Dedifferentiated amniotic fluid mesenchymal stem cell (primary cell): Measurements from ENCODE around the gene ATP5MG.
"Not testable (repeated sequence)": the region's sequence is repeated elsewhere in the genome, so short reads cannot be mapped to it uniquely, and the experiment has no call there.

Experiments used
- DNase-seq: peaks from one replicate; pipeline ENCODE4 v3.0.0-alpha.2; 2016; ENCODE audit errors: extremely low spot score

ATP5MG gene

GRCh38 chr11:118401151-118401879 lies at the start of gene ATP5MG:
Gene ATP5MG, plus strand, starts transcription at chr11:118401606. Its CDS starts 60 bp downstream, at chr11:118401666.
- DNase-seq = peak; percentile 92

- peak; percentile 49 for DNase-seq
Observed at GRCh38 chr11:118353084-118353710, 48.2 kb upstream of the ATP5MG start.

GRCh38 chr11:118358071-118358470 lies 43.3 kb upstream of the ATP5MG start:
- no peak for DNase-seq

- peak; percentile 97 for DNase-seq
Observed at GRCh38 chr11:118359295-118359958, 42.0 kb upstream of the ATP5MG start, which contains the start of gene UBE4A. Gene UBE4A, plus strand, starts transcription at chr11:118359600. Its CDS starts 5,481 bp downstream, at chr11:118365081.

- no peak for DNase-seq
Observed at GRCh38 chr11:118364956-118365615, 36.3 kb upstream of the ATP5MG start.

GRCh38 chr11:118366287-118366686 lies 35.1 kb upstream of the ATP5MG start:
- no peak for DNase-seq

GRCh38 chr11:118370774-118371173 lies 30.6 kb upstream of the ATP5MG start:
- no peak for DNase-seq

- no peak for DNase-seq
Observed at GRCh38 chr11:118373263-118373662, 28.1 kb upstream of the ATP5MG start.

GRCh38 chr11:118373871-118374270 lies 27.5 kb upstream of the ATP5MG start:
- no peak for DNase-seq

- no peak for DNase-seq
Observed at GRCh38 chr11:118374729-118375128, 26.7 kb upstream of the ATP5MG start.

GRCh38 chr11:118375978-118376377 lies 25.4 kb upstream of the ATP5MG start:
- no peak for DNase-seq

GRCh38 chr11:118379497-118379896 lies 21.9 kb upstream of the ATP5MG start:
- DNase-seq = no peak

- DNase-seq = no peak
Observed at GRCh38 chr11:118380571-118380970, 20.8 kb upstream of the ATP5MG start.

- no peak for DNase-seq
Observed at GRCh38 chr11:118382954-118383353, 18.5 kb upstream of the ATP5MG start.

- no peak for DNase-seq
Observed at GRCh38 chr11:118383657-118384056, 17.7 kb upstream of the ATP5MG start.

- DNase-seq = no peak
Observed at GRCh38 chr11:118396097-118396501, 5.3 kb upstream of the ATP5MG start.

GRCh38 chr11:118397448-118397847 lies 4.0 kb upstream of the ATP5MG start:
- DNase-seq = no peak

GRCh38 chr11:118398791-118399559 lies 2.4 kb upstream of the ATP5MG start:
- no peak for DNase-seq

- DNase-seq = peak; percentile 69
Observed at GRCh38 chr11:118401880-118402590, 629 bp downstream of the ATP5MG start.

- DNase-seq = not testable (repeated sequence)
Observed at GRCh38 chr11:118402594-118402993, 1.2 kb downstream of the ATP5MG start.
